Measurements from ENCODE around the gene RNU6-1. TPM values are rescaled to one million over a fixed set of nuclear protein-coding genes. Genes with fewer than 3 reads are reported as not detected.

Gene RNU6-1
- total RNA-seq, 4 donors from 2014 or later, result not detected

DNA sequence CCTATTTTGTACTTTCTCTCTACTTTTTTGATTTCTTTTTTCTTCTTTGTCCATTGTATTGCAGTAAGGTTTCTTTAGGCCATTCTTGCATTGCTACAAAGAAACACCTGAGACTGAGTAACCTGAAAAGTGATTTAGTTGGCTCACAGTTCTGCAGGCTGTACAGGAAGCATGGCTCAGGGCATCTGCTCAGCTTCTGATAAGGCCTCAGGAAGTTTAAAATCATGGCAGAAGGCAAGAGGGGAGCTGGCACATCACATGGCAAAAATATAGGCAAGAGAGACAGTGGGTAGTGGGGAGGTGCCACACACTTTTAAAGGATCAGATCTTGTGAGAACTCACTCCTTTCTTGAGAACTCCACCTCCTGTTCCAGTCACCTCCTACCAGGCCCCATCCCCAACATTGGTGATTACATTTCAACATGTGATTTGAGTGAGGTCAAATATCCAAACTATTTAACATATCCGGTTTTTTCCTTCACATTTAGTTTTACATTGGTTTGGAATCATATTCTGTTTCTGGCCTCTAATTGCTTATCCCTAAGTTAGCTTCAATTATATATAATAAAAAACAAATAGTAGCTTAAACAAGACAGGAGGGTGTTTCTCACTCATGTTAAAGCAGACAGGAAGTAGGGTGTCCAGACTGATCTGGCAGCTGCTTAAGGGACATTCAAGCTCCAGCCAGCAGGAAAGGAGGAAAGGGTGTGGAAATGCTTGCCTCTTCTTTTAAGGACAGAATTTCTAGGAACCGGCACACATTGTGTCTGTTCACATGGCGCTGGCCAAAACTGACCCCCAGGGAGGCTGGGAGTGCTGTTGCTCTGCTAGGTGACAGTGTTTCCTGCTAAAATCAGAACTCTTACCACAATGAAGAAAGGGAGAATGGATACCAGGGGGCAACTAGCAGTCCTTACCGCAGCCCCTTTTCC lies 43.4 kb downstream of the RNU6-1 start:
- Histone ChIP-seq H3K27ac (no peak overlapping the region), H3K27me3 (no peaks in the 10 kb centered on the region), H3K4me3 (no peak overlapping the region), H3K4me1 (no peaks in the 10 kb centered on the region), H3K36me3 (peaks cover 0 to 38% of the 10 kb centered on the region in 2 donors), H3K9me3 (peaks cover 0 to 11% (median 0%) of the 10 kb centered on the region in 3 donors)
- TF ChIP-seq EP300 (IDR thresholded peaks at IDR 0.05), result no peak
- TF ChIP-seq, protein P1, sequence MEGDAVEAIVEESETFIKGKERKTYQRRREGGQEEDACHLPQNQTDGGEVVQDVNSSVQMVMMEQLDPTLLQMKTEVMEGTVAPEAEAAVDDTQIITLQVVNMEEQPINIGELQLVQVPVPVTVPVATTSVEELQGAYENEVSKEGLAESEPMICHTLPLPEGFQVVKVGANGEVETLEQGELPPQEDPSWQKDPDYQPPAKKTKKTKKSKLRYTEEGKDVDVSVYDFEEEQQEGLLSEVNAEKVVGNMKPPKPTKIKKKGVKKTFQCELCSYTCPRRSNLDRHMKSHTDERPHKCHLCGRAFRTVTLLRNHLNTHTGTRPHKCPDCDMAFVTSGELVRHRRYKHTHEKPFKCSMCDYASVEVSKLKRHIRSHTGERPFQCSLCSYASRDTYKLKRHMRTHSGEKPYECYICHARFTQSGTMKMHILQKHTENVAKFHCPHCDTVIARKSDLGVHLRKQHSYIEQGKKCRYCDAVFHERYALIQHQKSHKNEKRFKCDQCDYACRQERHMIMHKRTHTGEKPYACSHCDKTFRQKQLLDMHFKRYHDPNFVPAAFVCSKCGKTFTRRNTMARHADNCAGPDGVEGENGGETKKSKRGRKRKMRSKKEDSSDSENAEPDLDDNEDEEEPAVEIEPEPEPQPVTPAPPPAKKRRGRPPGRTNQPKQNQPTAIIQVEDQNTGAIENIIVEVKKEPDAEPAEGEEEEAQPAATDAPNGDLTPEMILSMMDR (IDR thresholded peaks at IDR 0.05), result no peak
- TF ChIP-seq POLR2A (IDR thresholded peaks at IDR 0.05), result no peak
- TF ChIP-seq POLR2AphosphoS5 (IDR thresholded peaks at IDR 0.05), result no peak
- 49 to 81% methylated on average over 2 to 3 of the region's 4 CpGs for WGBS, 2 donors (ENCODE audit: low coverage in 1 of 2)
- no peak for ATAC-seq

DNA sequence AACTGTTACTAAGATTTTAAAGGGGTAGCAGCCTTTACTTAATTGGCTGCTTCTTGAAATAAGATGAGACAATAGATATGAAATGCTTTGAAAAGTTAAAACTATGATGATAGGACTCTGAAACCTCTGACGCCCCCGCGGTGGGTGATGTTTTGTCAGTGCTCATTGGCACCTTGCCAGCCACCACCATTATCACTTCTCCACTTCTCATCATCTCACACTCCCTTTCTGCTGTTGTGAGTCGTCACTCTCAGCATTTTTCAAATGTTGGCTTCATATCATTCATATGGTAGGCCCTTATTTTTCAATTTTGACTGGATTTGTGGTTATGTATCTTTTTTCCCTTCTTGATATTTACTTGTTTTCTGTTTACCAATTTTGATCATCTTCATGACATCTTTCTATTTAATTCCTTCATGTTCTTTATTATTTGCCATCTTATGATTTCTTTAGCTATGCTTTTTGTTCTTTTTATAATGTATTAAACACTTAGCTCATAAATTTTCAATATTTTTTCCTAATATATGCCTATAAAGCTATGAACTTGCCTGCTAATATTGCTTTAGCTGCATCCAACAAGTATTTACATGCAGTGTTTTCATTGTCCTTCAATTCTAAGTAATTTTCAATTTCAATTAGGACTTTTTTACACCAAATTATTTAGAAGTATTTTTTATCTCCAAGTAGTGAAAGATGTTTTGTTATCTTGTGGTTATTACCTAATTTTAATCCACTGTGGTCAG lies 44.8 kb downstream of the RNU6-1 start:
- Histone ChIP-seq H3K27ac (no peak overlapping the region), H3K4me3 (no peak overlapping the region), H3K4me1 (no peaks in the 10 kb centered on the region), H3K27me3 (no peaks in the 10 kb centered on the region), H3K9me3 (peaks cover 0 to 11% (median 0%) of the 10 kb centered on the region in 3 donors), H3K36me3 (peaks cover 0 to 38% of the 10 kb centered on the region in 2 donors)
- TF ChIP-seq POLR2A (IDR thresholded peaks at IDR 0.05) (no peak), POLR2AphosphoS5 (IDR thresholded peaks at IDR 0.05) (no peak), EP300 (IDR thresholded peaks at IDR 0.05) (no peak)
- TF ChIP-seq, protein P1 (IDR thresholded peaks at IDR 0.05), result no peak
- no peak for ATAC-seq
- 89 to 100% methylated on average over 1 to 4 of the region's 4 CpGs for whole genome bisulfite sequencing, 2 donors (ENCODE audit: low coverage in 1 of 2)

DNA sequence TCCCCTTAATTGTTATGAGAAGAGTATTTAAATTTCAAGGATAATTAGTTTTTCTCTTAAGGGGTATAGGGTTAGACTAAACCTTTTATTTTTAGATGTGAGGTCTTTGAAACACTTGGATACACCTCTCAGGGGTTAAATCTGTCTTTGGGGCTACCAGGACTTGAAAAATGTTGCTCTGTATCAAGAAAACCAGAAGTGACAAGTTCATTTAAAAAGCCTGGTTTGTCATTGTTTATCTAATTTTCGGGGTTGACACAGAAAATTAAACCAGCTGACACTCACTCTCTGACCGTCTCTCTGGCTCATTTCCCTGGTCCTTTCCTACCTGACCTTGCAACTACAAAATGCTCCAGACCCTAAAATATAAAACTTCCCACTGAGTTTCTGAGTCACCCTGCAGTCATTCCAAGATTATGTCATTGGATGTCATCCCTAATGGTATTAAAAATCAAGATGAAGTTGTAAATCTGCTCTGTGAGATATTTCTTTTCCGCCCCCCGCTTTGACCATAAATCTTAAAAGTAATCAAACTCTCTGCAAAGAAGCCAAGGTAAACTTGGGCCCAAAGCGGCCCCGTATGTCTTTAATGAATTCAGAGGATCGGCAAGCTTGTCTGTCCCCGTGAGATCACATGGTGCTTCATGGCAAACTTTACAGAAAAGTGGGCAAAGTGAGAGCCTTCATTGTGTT lies 47.4 kb downstream of the RNU6-1 start:
- Histone ChIP-seq H3K27me3 (no peaks in the 10 kb centered on the region), H3K4me1 (no peaks in the 10 kb centered on the region), H3K4me3 (no peak overlapping the region), H3K36me3 (peaks cover 0 to 18% of the 10 kb centered on the region in 2 donors), H3K27ac (no peak overlapping the region), H3K9me3 (peaks cover 0 to 11% (median 0%) of the 10 kb centered on the region in 3 donors)
- TF ChIP-seq, protein P1 (IDR thresholded peaks at IDR 0.05), result no peak
- TF ChIP-seq EP300 (IDR thresholded peaks at IDR 0.05), result no peak
- TF ChIP-seq POLR2AphosphoS5 (IDR thresholded peaks at IDR 0.05), result no peak
- TF ChIP-seq POLR2A (IDR thresholded peaks at IDR 0.05), result no peak
- no peak for ATAC-seq
- WGBS, 2 donors (ENCODE audit: low coverage in 1 of 2), result 60 to 77% methylated on average over 4 to 8 of the region's 8 CpGs

DNA sequence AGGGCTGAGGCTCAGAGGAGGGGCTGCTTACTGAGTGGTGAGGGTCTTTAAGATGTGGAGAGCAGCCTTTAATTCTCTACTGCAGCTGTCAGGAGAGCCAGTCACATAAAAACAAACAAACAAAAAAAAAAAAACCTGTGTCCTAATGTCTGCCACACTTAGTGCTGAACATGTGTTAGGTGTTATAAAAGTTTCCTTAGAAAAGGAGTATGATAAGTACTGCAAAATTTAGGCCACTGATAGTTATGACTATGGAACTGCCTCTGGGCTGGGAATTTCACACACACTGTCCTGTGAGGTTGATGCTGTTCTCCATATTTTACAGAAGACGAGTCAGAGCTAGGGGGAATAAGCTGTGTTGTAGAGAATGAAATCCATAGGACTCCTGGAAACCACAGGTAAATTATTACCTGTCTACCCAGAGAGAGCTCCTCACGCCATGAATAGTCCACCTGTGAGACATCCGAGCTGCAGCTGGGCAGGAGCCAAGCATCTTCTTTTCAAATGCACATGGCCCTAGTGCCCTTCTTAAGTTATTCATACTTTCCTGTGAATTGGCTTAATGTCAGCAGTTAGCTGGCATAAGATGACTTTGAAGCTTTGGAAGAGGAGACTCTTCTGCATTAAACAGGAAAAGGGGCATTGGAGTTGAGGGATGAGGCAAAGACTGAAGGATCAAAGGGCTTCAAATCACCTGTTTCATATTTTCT lies 49.1 kb downstream of the RNU6-1 start:
- ATAC-seq, result no peak
- Histone ChIP-seq H3K4me3 (no peak overlapping the region), H3K27ac (no peak overlapping the region), H3K36me3 (peaks cover 0 to 23% of the 10 kb centered on the region in 2 donors), H3K4me1 (no peaks in the 10 kb centered on the region), H3K9me3 (peaks cover 0 to 11% (median 0%) of the 10 kb centered on the region in 3 donors), H3K27me3 (no peaks in the 10 kb centered on the region)
- WGBS, 2 donors (ENCODE audit: low coverage in 1 of 2), result 100% methylated on average over 3 of the region's 3 CpGs
- no peak for TF ChIP-seq EP300 (IDR thresholded peaks at IDR 0.05)
- TF ChIP-seq POLR2A (IDR thresholded peaks at IDR 0.05), result no peak
- TF ChIP-seq, protein P1 (IDR thresholded peaks at IDR 0.05), result no peak

Small RNAs within 50 kb of the gene (small RNA-seq; reads per million reads assigned to genes)
- gene RNU6-1, result 0 reads per million in 4 donors

Other genes starting within 250 kb of the RNU6-1 start
- 1 to 10 TPM in 2 of 4 donors, under 1 TPM in 2; 0.46 to 2.2 (median 0.87) TPM for gene SKOR1, start 14.5 kb downstream of the RNU6-1 start, total RNA-seq
- 100 to 1,000 TPM in 1 of 4 donors, 10 to 100 TPM in 3; 26.6 to 101 (median 48.9) TPM for gene PIAS1, start 214.3 kb upstream of the RNU6-1 start, total RNA-seq

All from gastroesophageal sphincter (tissue), 4 donors.